ENCODE measurements around the gene SERINC5.
A peak's percentile ranks its signal among the peaks of the same experiment; 100 is the strongest.
"Not testable (repeated sequence)": the region's sequence is repeated elsewhere in the genome, so short reads cannot be mapped to it uniquely, and the experiment has no call there.

Gene SERINC5

GRCh38 chr5:80194468-80194867 is 61.4 kb downstream of the SERINC5 start:
- Histone ChIP-seq H3K9me3 (ENCODE audit: low read length) (no peaks in the 10 kb centered on the region), H2AFZ (ENCODE audit: low read depth, low read length) (no peak overlapping the region), H3K36me3 (ENCODE audit: insufficient read depth, low read length) (no peaks in the 10 kb centered on the region), H3K4me3 (ENCODE audit: low read length) (no peak overlapping the region), H3K27me3 (ENCODE audit: insufficient read depth, low read length) (no peaks in the 10 kb centered on the region), H3K4me1 (ENCODE audit: insufficient read depth, low read length) (peaks cover 27% of the 10 kb centered on the region)

- Histone ChIP-seq H3K27me3 (ENCODE audit: insufficient read depth, low read length) (no peaks in the 10 kb centered on the region), H3K36me3 (ENCODE audit: insufficient read depth, low read length) (no peaks in the 10 kb centered on the region), H3K9me3 (ENCODE audit: low read length) (no peaks in the 10 kb centered on the region), H3K4me1 (ENCODE audit: insufficient read depth, low read length) (peaks cover 32% of the 10 kb centered on the region), H3K4me3 (ENCODE audit: low read length) (no peak overlapping the region), H2AFZ (ENCODE audit: low read depth, low read length) (peak overlapping the region; percentile 58)
Observed at GRCh38 chr5:80193401-80193800, 62.4 kb downstream of the SERINC5 start.

GRCh38 chr5:80192507-80193241 is 63.2 kb downstream of the SERINC5 start:
- H2AFZ ChIP-seq (ENCODE audit: low read depth, low read length) = peak overlapping the region; percentile 58
- peaks cover 32% of the 10 kb centered on the region for H3K4me1 ChIP-seq (ENCODE audit: insufficient read depth, low read length)

GRCh38 chr5:80191991-80192398 is 63.9 kb downstream of the SERINC5 start:
- Histone ChIP-seq H3K9me3 (ENCODE audit: low read length) (no peaks in the 10 kb centered on the region), H3K27me3 (ENCODE audit: insufficient read depth, low read length) (no peaks in the 10 kb centered on the region), H3K36me3 (ENCODE audit: insufficient read depth, low read length) (no peaks in the 10 kb centered on the region), H3K4me3 (ENCODE audit: low read length) (peak overlapping the region; percentile 7), H2AFZ (ENCODE audit: low read depth, low read length) (no peak overlapping the region), H3K4me1 (ENCODE audit: insufficient read depth, low read length) (peaks cover 34% of the 10 kb centered on the region)

More at GRCh38 chr5:80192507-80193241, 63.2 kb downstream of the SERINC5 start:
- Histone ChIP-seq H3K9me3 (ENCODE audit: low read length) (no peaks in the 10 kb centered on the region), H3K27me3 (ENCODE audit: insufficient read depth, low read length) (no peaks in the 10 kb centered on the region), H3K4me3 (ENCODE audit: low read length) (peak overlapping the region; percentile 6), H3K36me3 (ENCODE audit: insufficient read depth, low read length) (no peaks in the 10 kb centered on the region)

- H2AFZ ChIP-seq (ENCODE audit: low read depth, low read length) = no peak overlapping the region
- no peaks in the 10 kb centered on the region for H3K9me3 ChIP-seq (ENCODE audit: low read length)
- peaks cover 34% of the 10 kb centered on the region for H3K4me1 ChIP-seq (ENCODE audit: insufficient read depth, low read length)
- no peaks in the 10 kb centered on the region for H3K27me3 ChIP-seq (ENCODE audit: insufficient read depth, low read length)
- no peaks in the 10 kb centered on the region for H3K36me3 ChIP-seq (ENCODE audit: insufficient read depth, low read length)
- H3K4me3 ChIP-seq (ENCODE audit: low read length) = no peak overlapping the region
Observed at GRCh38 chr5:80191397-80191796, 64.5 kb downstream of the SERINC5 start.

- no peak overlapping the region for H3K4me3 ChIP-seq (ENCODE audit: low read length)
- no peaks in the 10 kb centered on the region for H3K9me3 ChIP-seq (ENCODE audit: low read length)
- peaks cover 34% of the 10 kb centered on the region for H3K4me1 ChIP-seq (ENCODE audit: insufficient read depth, low read length)
- H2AFZ ChIP-seq (ENCODE audit: low read depth, low read length) = no peak overlapping the region
- no peaks in the 10 kb centered on the region for H3K36me3 ChIP-seq (ENCODE audit: insufficient read depth, low read length)
- H3K27me3 ChIP-seq (ENCODE audit: insufficient read depth, low read length) = no peaks in the 10 kb centered on the region
Observed at GRCh38 chr5:80190960-80191359, 64.9 kb downstream of the SERINC5 start.

GRCh38 chr5:80189701-80190100 is 66.1 kb downstream of the SERINC5 start:
- H3K4me1 ChIP-seq (ENCODE audit: insufficient read depth, low read length) = peaks cover 34% of the 10 kb centered on the region
- H3K27me3 ChIP-seq (ENCODE audit: insufficient read depth, low read length) = no peaks in the 10 kb centered on the region

GRCh38 chr5:80189201-80189600 is 66.6 kb downstream of the SERINC5 start:
- Histone ChIP-seq H3K4me3 (ENCODE audit: low read length) (no peak overlapping the region), H3K27me3 (ENCODE audit: insufficient read depth, low read length) (no peaks in the 10 kb centered on the region), H3K4me1 (ENCODE audit: insufficient read depth, low read length) (peaks cover 34% of the 10 kb centered on the region), H2AFZ (ENCODE audit: low read depth, low read length) (no peak overlapping the region), H3K9me3 (ENCODE audit: low read length) (no peaks in the 10 kb centered on the region), H3K36me3 (ENCODE audit: insufficient read depth, low read length) (no peaks in the 10 kb centered on the region)

More at GRCh38 chr5:80189701-80190100, 66.1 kb downstream of the SERINC5 start:
- H2AFZ ChIP-seq (ENCODE audit: low read depth, low read length) = no peak overlapping the region
- no peaks in the 10 kb centered on the region for H3K9me3 ChIP-seq (ENCODE audit: low read length)
- H3K4me3 ChIP-seq (ENCODE audit: low read length) = no peak overlapping the region
- no peaks in the 10 kb centered on the region for H3K36me3 ChIP-seq (ENCODE audit: insufficient read depth, low read length)

GRCh38 chr5:80187421-80188090 is 68.3 kb downstream of the SERINC5 start:
- H3K27me3 ChIP-seq (ENCODE audit: insufficient read depth, low read length) = no peaks in the 10 kb centered on the region
- no peak overlapping the region for H2AFZ ChIP-seq (ENCODE audit: low read depth, low read length)
- H3K9me3 ChIP-seq (ENCODE audit: low read length) = no peaks in the 10 kb centered on the region
- no peak overlapping the region for H3K4me3 ChIP-seq (ENCODE audit: low read length)
- no peaks in the 10 kb centered on the region for H3K36me3 ChIP-seq (ENCODE audit: insufficient read depth, low read length)
- peaks cover 17% of the 10 kb centered on the region for H3K4me1 ChIP-seq (ENCODE audit: insufficient read depth, low read length)

GRCh38 chr5:80185535-80185934 is 70.3 kb downstream of the SERINC5 start:
- H3K36me3 ChIP-seq (ENCODE audit: insufficient read depth, low read length); H3K9me3 ChIP-seq (ENCODE audit: low read length); H3K4me3 ChIP-seq (ENCODE audit: low read length); H3K4me1 ChIP-seq (ENCODE audit: insufficient read depth, low read length); H2AFZ ChIP-seq (ENCODE audit: low read depth, low read length); H3K27me3 ChIP-seq (ENCODE audit: insufficient read depth, low read length): not testable (repeated sequence)

- Histone ChIP-seq H3K27me3 (ENCODE audit: insufficient read depth, low read length) (no peaks in the 10 kb centered on the region), H3K9me3 (ENCODE audit: low read length) (no peaks in the 10 kb centered on the region), H3K4me3 (ENCODE audit: low read length) (no peak overlapping the region), H3K36me3 (ENCODE audit: insufficient read depth, low read length) (no peaks in the 10 kb centered on the region), H2AFZ (ENCODE audit: low read depth, low read length) (no peak overlapping the region), H3K4me1 (ENCODE audit: insufficient read depth, low read length) (peaks cover 7% of the 10 kb centered on the region)
Observed at GRCh38 chr5:80185095-80185494, 70.8 kb downstream of the SERINC5 start.

GRCh38 chr5:80184235-80185023 is 71.4 kb downstream of the SERINC5 start:
- Histone ChIP-seq H3K36me3 (ENCODE audit: insufficient read depth, low read length) (no peaks in the 10 kb centered on the region), H2AFZ (ENCODE audit: low read depth, low read length) (no peak overlapping the region), H3K4me1 (ENCODE audit: insufficient read depth, low read length) (peaks cover 7% of the 10 kb centered on the region), H3K4me3 (ENCODE audit: low read length) (no peak overlapping the region), H3K27me3 (ENCODE audit: insufficient read depth, low read length) (no peaks in the 10 kb centered on the region), H3K9me3 (ENCODE audit: low read length) (no peaks in the 10 kb centered on the region)

GRCh38 chr5:80183728-80184234 is 72.1 kb downstream of the SERINC5 start:
- not testable (repeated sequence) for H3K4me1 ChIP-seq (ENCODE audit: insufficient read depth, low read length); H3K4me3 ChIP-seq (ENCODE audit: low read length); H3K9me3 ChIP-seq (ENCODE audit: low read length); H3K36me3 ChIP-seq (ENCODE audit: insufficient read depth, low read length); H2AFZ ChIP-seq (ENCODE audit: low read depth, low read length); H3K27me3 ChIP-seq (ENCODE audit: insufficient read depth, low read length)
